ENCODE measurements around the gene KCNG2.

- TF ChIP-seq CTCF (IDR thresholded peaks at IDR 0.05) (no peak), POLR2A (IDR thresholded peaks at IDR 0.05) (no peak)
Observed at GRCh38 chr18:79916128-79916494, 118.4 kb downstream of the KCNG2 start.
